ENCODE data around the gene DIPK1A. TPM values are rescaled to one million over a fixed set of nuclear protein-coding genes. Genes with fewer than 3 reads are reported as not detected.

DIPK1A gene
- total RNA-seq, 1 experiment from 2014 or later: 3.8 TPM

DNA sequence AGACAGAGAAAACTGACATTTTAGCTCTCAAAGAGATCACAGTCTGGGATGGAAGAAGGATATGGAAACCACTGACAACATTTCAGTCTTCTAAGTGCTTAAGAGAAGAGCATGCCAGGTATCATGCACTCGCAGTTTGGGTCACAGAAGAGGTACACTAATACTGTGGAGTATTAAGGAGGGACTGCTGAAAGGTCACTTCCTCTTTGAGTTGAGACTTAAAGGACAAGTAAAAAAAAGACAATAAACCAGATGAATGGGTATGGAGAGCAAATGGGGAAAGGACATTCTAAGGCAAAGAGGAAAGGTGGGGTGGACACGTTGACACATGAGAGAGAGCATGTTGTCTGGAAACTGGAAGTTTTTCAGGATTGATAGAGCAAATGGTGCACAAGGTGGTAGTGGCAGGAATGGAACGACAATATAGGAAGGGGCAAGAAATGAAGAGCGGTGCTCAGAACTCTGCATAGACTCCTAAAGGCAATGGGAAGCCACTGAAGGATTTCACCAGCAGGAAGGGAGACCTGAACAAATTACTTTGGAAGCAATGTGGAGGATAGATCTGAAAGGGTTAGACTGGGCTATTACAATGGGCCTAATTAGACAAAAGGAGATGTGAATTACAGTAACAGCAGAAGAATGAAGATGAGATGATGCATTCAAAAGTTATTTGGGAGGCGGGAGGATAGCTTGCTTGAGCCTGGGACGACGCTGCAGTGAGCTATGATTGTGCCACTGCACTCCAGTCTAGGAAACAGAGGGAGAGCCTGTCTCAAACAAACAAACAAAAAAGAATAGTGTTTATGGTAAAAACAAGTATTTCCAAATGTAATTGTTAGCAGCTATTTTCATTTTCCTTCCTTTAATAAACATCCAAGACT lies 11.1 kb downstream of the DIPK1A start:
- WGBS (ENCODE audit: extremely low coverage, insufficient read length, low lambda C conversion rate): no CpG with 5 or more reads among the region's 7 CpGs
- no peak overlapping the region for H3K4me2 ChIP-seq (ENCODE audit: insufficient read depth, insufficient read length, low read length)
- H2BK12ac ChIP-seq (ENCODE audit: insufficient read length, low read depth, low read length): no peak overlapping the region
- no peaks in the 10 kb centered on the region for H3K79me2 ChIP-seq (ENCODE audit: insufficient read depth, low read length)
- Mint-ChIP-seq H3K4me1 (no peaks in the 10 kb centered on the region; a peak in 1 of 4 replicates), H3K27ac (no peak overlapping the region), H3K27me3 (ENCODE audit: low read depth) (no peaks in the 10 kb centered on the region), H3K36me3 (ENCODE audit: insufficient read depth in 1 of 3, low read depth in 3 of 3) (no peaks in the 10 kb centered on the region; a peak in 1 of 7 replicates), H3K9me3 (no peaks in the 10 kb centered on the region), H3K4me3 (no peak overlapping the region)
- no peak overlapping the region for H2AK5ac ChIP-seq (ENCODE audit: insufficient read length, low read length)
- TF ChIP-seq, protein P1, sequence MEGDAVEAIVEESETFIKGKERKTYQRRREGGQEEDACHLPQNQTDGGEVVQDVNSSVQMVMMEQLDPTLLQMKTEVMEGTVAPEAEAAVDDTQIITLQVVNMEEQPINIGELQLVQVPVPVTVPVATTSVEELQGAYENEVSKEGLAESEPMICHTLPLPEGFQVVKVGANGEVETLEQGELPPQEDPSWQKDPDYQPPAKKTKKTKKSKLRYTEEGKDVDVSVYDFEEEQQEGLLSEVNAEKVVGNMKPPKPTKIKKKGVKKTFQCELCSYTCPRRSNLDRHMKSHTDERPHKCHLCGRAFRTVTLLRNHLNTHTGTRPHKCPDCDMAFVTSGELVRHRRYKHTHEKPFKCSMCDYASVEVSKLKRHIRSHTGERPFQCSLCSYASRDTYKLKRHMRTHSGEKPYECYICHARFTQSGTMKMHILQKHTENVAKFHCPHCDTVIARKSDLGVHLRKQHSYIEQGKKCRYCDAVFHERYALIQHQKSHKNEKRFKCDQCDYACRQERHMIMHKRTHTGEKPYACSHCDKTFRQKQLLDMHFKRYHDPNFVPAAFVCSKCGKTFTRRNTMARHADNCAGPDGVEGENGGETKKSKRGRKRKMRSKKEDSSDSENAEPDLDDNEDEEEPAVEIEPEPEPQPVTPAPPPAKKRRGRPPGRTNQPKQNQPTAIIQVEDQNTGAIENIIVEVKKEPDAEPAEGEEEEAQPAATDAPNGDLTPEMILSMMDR (conservative IDR thresholded peaks at IDR 0.05): no peak
- no peaks in the 10 kb centered on the region for H3K27me3 ChIP-seq (ENCODE audit: insufficient read depth, low read length)
- H3K23ac ChIP-seq (ENCODE audit: insufficient read length, low read depth, low read length): no peak overlapping the region
- no peak for DNase-seq
- H3K4me1 ChIP-seq (ENCODE audit: insufficient read depth, low read length): peaks cover 2% of the 10 kb centered on the region; the same call in 1 of the 2 replicates
- no peaks in the 10 kb centered on the region for H3K79me1 ChIP-seq (ENCODE audit: insufficient read depth, low read depth, low read length, poor library complexity, severe bottlenecking)
- H4K8ac ChIP-seq (replicated peaks; ENCODE audit: insufficient read length, low read depth, low read length): no peak overlapping the region
- H3K18ac ChIP-seq (ENCODE audit: insufficient read length, low read depth, low read length): no peak overlapping the region
- H4K91ac ChIP-seq (ENCODE audit: insufficient read length, low read depth, low read length): no peak overlapping the region
- no peak overlapping the region for H3K27ac ChIP-seq (ENCODE audit: insufficient read length, low read depth, low read length)
- no peak overlapping the region for H2BK15ac ChIP-seq (ENCODE audit: low read depth, low read length)
- no peak overlapping the region for H4K5ac ChIP-seq (ENCODE audit: insufficient read length, low read depth, low read length)
- H3K9me3 ChIP-seq (ENCODE audit: control insufficient read depth, low read depth, low read length): no peaks in the 10 kb centered on the region
- no peak overlapping the region for H3K4ac ChIP-seq (ENCODE audit: low read depth, low read length)
- no peaks in the 10 kb centered on the region for H4K20me1 ChIP-seq (ENCODE audit: control insufficient read depth, insufficient read depth, insufficient read length)
- H3K23me2 ChIP-seq (ENCODE audit: insufficient read length, low read depth, low read length, poor library complexity, severe bottlenecking): no peaks in the 10 kb centered on the region
- no peak overlapping the region for H3K9ac ChIP-seq (ENCODE audit: extremely low read depth, insufficient read length, low read length)
- H2BK20ac ChIP-seq (ENCODE audit: low read depth, low read length, poor library complexity, severe bottlenecking): no peak overlapping the region
- no peak overlapping the region for H3T11ph ChIP-seq (ENCODE audit: low read length)
- no peak overlapping the region for H3K56ac ChIP-seq (ENCODE audit: insufficient read length, low read depth, low read length)
- H2BK120ac ChIP-seq (ENCODE audit: low read depth, low read length, poor library complexity, severe bottlenecking): no peak overlapping the region
- no peak overlapping the region for H2AFZ ChIP-seq (ENCODE audit: low read length)
- no peak overlapping the region for H3K14ac ChIP-seq (ENCODE audit: insufficient read depth, low read length)
- no peak overlapping the region for H2BK5ac ChIP-seq (ENCODE audit: insufficient read length, low read length)

All from H9 (cell line).